ENCODE measurements around the gene USP24.
"Not testable (repeated sequence)": the region's sequence is repeated elsewhere in the genome, so short reads cannot be mapped to it uniquely, and the experiment has no call there.

The USP24 gene

GRCh38 chr1:55196433-55197035 is 18.6 kb downstream of the USP24 start:
- DNase-seq = no peak

- DNase-seq = no peak
Observed at GRCh38 chr1:55195521-55196233, 19.5 kb downstream of the USP24 start.

GRCh38 chr1:55194851-55195250 is 20.3 kb downstream of the USP24 start:
- no peak for DNase-seq

GRCh38 chr1:55192093-55192492 is 23.1 kb downstream of the USP24 start:
- DNase-seq = no peak

- not testable (repeated sequence) for DNase-seq
Observed at GRCh38 chr1:55191219-55191952, 23.8 kb downstream of the USP24 start.

- DNase-seq = no peak
Observed at GRCh38 chr1:55190109-55190508, 25.1 kb downstream of the USP24 start.

- DNase-seq = no peak
Observed at GRCh38 chr1:55188909-55189308, 26.3 kb downstream of the USP24 start.

GRCh38 chr1:55185832-55186231 is 29.3 kb downstream of the USP24 start:
- DNase-seq = no peak

- no peak for DNase-seq
Observed at GRCh38 chr1:55184859-55185258, 30.3 kb downstream of the USP24 start.

- DNase-seq = no peak
Observed at GRCh38 chr1:55181666-55182065, 33.5 kb downstream of the USP24 start.

- DNase-seq = no peak
Observed at GRCh38 chr1:55180075-55180670, 35.0 kb downstream of the USP24 start.

GRCh38 chr1:55179177-55179835 is 35.9 kb downstream of the USP24 start:
- DNase-seq = no peak

GRCh38 chr1:55172687-55173086 is 42.5 kb downstream of the USP24 start:
- no peak for DNase-seq

GRCh38 chr1:55172272-55172671 is 42.9 kb downstream of the USP24 start:
- no peak for DNase-seq

- no peak for DNase-seq
Observed at GRCh38 chr1:55171694-55172093, 43.5 kb downstream of the USP24 start.

GRCh38 chr1:55170426-55170825 is 44.7 kb downstream of the USP24 start:
- no peak for DNase-seq

- DNase-seq = no peak
Observed at GRCh38 chr1:55169126-55169525, 46.0 kb downstream of the USP24 start.

- no peak for DNase-seq
Observed at GRCh38 chr1:55168353-55168752, 46.8 kb downstream of the USP24 start.

- no peak for DNase-seq
Observed at GRCh38 chr1:55167224-55167871, 47.8 kb downstream of the USP24 start.

- DNase-seq = no peak
Observed at GRCh38 chr1:55164906-55165305, 50.3 kb downstream of the USP24 start.

- no peak for DNase-seq
Observed at GRCh38 chr1:55159571-55159970, 55.6 kb downstream of the USP24 start.

GRCh38 chr1:55156608-55157007 is 58.6 kb downstream of the USP24 start:
- DNase-seq = no peak

Measured in right kidney (tissue), 1 donor.